MCF 10A (cell line): ENCODE measurements around the gene MIS12. TPM values are rescaled to one million over a fixed set of nuclear protein-coding genes. Genes with fewer than 3 reads are reported as not detected.

Experiments
- BruUV-seq: library from RNA; stranded (reverse); fragments of 400-500 nt; replicated peaks from 2 replicates; lab custom pipeline; 2021; lab: Mats Ljungman, UMichigan
- CTCF ChIA-PET: fragments of 300-600 bp; sonication (Branson Sonifier 250); formaldehyde crosslinking; extraction: SDS; loops from one replicate; lab custom pipeline; 2021; ENCODE audit warnings: antibody characterized with exemption, inconsistent platforms; lab: Yijun Ruan, JAX
- POLR2A ChIA-PET: fragments of 300-600, 350-650 bp; sonication (Branson Sonifier 250); formaldehyde crosslinking; extraction: SDS; loops from one replicate; lab custom pipeline; 2020; ENCODE audit warnings: antibody characterized with exemption, inconsistent platforms; lab: Yijun Ruan, JAX
- DNase-seq: peaks from one replicate; pipeline ENCODE4 v3.0.0-alpha.2; 2018; ENCODE audit not compliant: unreplicated experiment
- H3K27ac Mint-ChIP-seq: one replicate; pipeline ENCODE4 v1.8.0; 2022; ENCODE audit warnings: mild to moderate bottlenecking, low read depth, mixed read lengths; ENCODE audit not compliant: unreplicated experiment
- H3K27me3 Mint-ChIP-seq: one replicate; pipeline ENCODE4 v1.8.0; 2022; ENCODE audit warnings: mixed read lengths; ENCODE audit not compliant: insufficient read depth, unreplicated experiment
- H3K36me3 Mint-ChIP-seq: one replicate; pipeline ENCODE4 v1.8.0; 2022; ENCODE audit warnings: mild to moderate bottlenecking, moderate library complexity, mixed read lengths; ENCODE audit not compliant: insufficient read depth, unreplicated experiment
- H3K4me1 Mint-ChIP-seq: one replicate; pipeline ENCODE4 v1.8.0; 2022; ENCODE audit warnings: mixed read lengths; ENCODE audit not compliant: insufficient read depth, unreplicated experiment
- H3K4me3 Mint-ChIP-seq: one replicate; pipeline ENCODE4 v1.8.0; 2022; ENCODE audit warnings: mild to moderate bottlenecking, moderate library complexity, mixed read lengths; ENCODE audit not compliant: unreplicated experiment
- H3K9me3 Mint-ChIP-seq: one replicate; pipeline ENCODE4 v1.8.0; 2022; ENCODE audit warnings: mixed read lengths; ENCODE audit not compliant: unreplicated experiment
- CTCF ChIP-seq: fragments of 200-600 bp; IDR thresholded peaks from one replicate; pipeline ENCODE4 v1.8.0; 2022; ENCODE audit warnings: antibody characterized with exemption, mild to moderate bottlenecking; ENCODE audit not compliant: unreplicated experiment
- intact Hi-C: fragments of 100-400 bp; cut with micrococcal nuclease; formaldehyde crosslinking; loops from 2 replicates; pipeline ENCODE4 v1.14.1; 2022
- total RNA-seq: library from RNA; stranded (reverse); gene quantifications from 2 replicates; pipeline ENCODE4 v1.2.3, GENCODE V29; 2022

The MIS12 gene
- total RNA-seq, 1 experiment from 2014 or later: 32.8 TPM

DNA sequence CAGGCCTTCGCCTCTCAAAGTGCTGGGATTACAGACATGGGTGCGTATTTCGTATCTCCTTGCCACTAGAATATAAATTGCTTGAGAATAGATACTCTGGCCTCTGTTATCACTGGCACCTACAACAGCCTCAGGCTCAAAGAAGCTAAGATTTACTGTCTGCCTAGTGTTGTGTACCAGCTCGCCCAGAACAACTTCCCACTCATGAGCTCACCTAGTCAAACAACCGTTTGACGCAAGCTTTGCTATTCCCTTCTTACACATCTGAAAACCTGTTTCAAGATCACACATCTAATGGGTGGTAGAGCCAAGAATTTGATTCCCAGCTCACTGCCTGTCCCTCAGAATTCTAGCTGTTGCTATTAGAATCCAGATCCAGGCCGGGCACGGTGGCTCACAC is 24.4 kb downstream of the MIS12 start:
- H3K4me3 Mint-ChIP-seq: no peak overlapping the region
- TF ChIP-seq CTCF: no peak
- no peaks in the 10 kb centered on the region for H3K36me3 Mint-ChIP-seq
- no TSS peak for BruUV-seq
- no peaks in the 10 kb centered on the region for H3K9me3 Mint-ChIP-seq
- intact Hi-C loops: no loop called here
- POLR2A ChIA-PET: no interaction called here
- DNase-seq: no peak
- H3K27me3 Mint-ChIP-seq: no peaks in the 10 kb centered on the region
- peaks cover 3% of the 10 kb centered on the region for H3K4me1 Mint-ChIP-seq
- no peak overlapping the region for H3K27ac Mint-ChIP-seq
- CTCF ChIA-PET: no interaction called here

- no TSS peak for BruUV-seq
- H3K36me3 Mint-ChIP-seq: no peaks in the 10 kb centered on the region
- DNase-seq: no peak
- intact Hi-C loops: no loop called here
- no peak overlapping the region for H3K4me3 Mint-ChIP-seq
- ChIA-PET POLR2A (no interaction called here), CTCF (no interaction called here)
- no peaks in the 10 kb centered on the region for H3K9me3 Mint-ChIP-seq
- no peak for TF ChIP-seq CTCF
- H3K27me3 Mint-ChIP-seq: no peaks in the 10 kb centered on the region
- no peak overlapping the region for H3K27ac Mint-ChIP-seq
- peaks cover 11% of the 10 kb centered on the region for H3K4me1 Mint-ChIP-seq
Observed at GRCh38 chr17:5511401-5512225, 25.2 kb downstream of the MIS12 start.

- no peak for DNase-seq
- CTCF ChIA-PET: no interaction called here
- H3K36me3 Mint-ChIP-seq: no peaks in the 10 kb centered on the region
- BruUV-seq: no TSS peak
- TF ChIP-seq CTCF: no peak
- POLR2A ChIA-PET: no interaction called here
- intact Hi-C loops: no loop called here
- H3K27ac Mint-ChIP-seq: no peak overlapping the region
- H3K9me3 Mint-ChIP-seq: no peaks in the 10 kb centered on the region
- H3K27me3 Mint-ChIP-seq: no peaks in the 10 kb centered on the region
- H3K4me3 Mint-ChIP-seq: no peak overlapping the region
- H3K4me1 Mint-ChIP-seq: peaks cover 17% of the 10 kb centered on the region
Observed at GRCh38 chr17:5513628-5514027, 27.3 kb downstream of the MIS12 start.

DNA sequence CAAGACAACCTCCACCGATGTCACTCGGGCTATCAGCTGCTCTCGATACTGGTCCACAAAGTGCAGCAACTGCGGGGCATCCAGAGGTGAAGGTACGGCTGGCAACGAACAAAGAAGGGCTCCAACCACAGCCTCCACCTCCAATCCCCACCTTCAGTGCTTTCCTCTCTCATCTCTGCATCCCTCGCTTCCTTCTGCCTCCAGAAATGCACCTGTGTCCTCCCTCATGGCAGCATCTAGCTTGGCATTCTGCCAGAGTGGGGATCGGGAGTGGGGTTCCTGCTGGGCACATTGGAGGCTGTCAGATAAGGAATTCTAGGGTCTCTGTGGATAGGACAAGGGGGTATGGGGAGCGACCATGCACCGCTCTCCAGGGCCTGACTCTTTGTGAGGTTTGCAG is 28.6 kb downstream of the MIS12 start:
- no peak for TF ChIP-seq CTCF
- ChIA-PET CTCF (interaction anchor here (0.6 kb wide), 1 partner anchor 726 kb away, joined by 3 read pairs; no protein-coding TSS in a partner anchor), POLR2A (no interaction called here)
- Mint-ChIP-seq H3K4me3 (no peak overlapping the region), H3K27me3 (no peaks in the 10 kb centered on the region), H3K27ac (no peak overlapping the region), H3K4me1 (peaks cover 17% of the 10 kb centered on the region), H3K36me3 (no peaks in the 10 kb centered on the region), H3K9me3 (no peaks in the 10 kb centered on the region)
- no peak for DNase-seq
- BruUV-seq: no TSS peak
- intact Hi-C loops: no loop called here
